ENCODE data around the gene TEP1.
A peak's percentile ranks its signal among the peaks of the same experiment; 100 is the strongest.
"Not testable (repeated sequence)": the region's sequence is repeated elsewhere in the genome, so short reads cannot be mapped to it uniquely, and the experiment has no call there.

The TEP1 gene

GRCh38 chr14:20412876-20413743 lies at the start of gene TEP1:
Gene TEP1 (minus strand): TSS chr14:20413501. CDS start chr14:20408439, 5,062 bp downstream.
- peak; percentile 73 for FAIRE-seq

DNA sequence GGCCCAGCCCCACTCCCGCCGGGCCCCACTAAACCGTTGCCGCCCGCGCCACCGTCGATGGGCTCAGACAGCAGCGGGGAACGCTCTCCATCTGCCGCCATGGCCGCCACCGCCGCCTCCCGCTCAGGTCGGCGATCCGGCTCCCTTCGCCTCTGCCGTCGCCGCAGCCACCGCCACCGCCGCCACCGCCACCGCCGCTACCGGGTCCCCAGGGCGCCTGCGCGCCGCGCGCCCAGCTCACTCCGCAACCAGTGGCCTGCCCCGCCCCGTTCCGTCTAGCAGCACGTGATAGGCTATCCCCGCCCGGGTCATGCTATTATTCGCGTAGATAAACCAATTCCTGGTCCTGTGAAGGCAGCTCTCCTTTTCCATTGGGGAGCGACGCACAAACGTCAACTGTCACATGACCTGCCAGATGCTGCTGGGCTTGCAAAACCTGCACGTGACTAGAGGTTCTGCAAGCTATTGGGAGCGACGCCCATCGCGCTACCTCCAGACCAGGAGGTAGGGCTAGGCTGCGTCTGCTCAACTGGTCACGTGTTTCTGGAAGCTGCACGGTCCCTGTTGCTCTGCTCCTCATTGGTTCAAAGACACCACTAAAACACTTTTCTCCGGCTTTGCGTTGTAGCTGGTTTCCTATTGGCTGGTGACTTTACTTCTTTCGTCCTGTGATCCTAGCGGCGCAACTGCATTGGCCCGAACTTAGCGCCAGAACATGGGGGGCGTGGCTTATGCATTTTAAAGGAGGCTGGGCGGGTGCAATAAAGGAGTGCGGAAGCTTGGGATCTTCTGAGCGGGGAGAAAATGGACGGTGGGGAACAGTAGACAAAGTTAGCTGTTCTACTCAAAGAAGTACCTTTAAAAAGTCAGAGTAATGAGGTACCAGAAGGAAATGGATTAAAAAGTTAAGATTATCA lies 48.2 kb upstream of the TEP1 start, which contains the start of gene PIP4P1:
Gene PIP4P1, minus strand, starts transcription at position 210 of the 917 bp plus-strand sequence. Its CDS starts 109 bp downstream, at position 101.
- peak; percentile 100 for FAIRE-seq

More at GRCh38 chr14:20412876-20413743, at the start of gene TEP1:
- DNase-seq (ENCODE audit: extremely low spot score, insufficient read length, low read depth): peak; percentile 42

GRCh38 chr14:20460458-20461224 lies 47.3 kb upstream of the TEP1 start:
- DNase-seq (ENCODE audit: extremely low spot score, insufficient read length, low read depth): no peak
- FAIRE-seq: peak; percentile 54

More for the DNA sequence above, 48.2 kb upstream of the TEP1 start, which contains the start of gene PIP4P1:
- DNase-seq (ENCODE audit: extremely low spot score, insufficient read length, low read depth): peak; percentile 77

DNA sequence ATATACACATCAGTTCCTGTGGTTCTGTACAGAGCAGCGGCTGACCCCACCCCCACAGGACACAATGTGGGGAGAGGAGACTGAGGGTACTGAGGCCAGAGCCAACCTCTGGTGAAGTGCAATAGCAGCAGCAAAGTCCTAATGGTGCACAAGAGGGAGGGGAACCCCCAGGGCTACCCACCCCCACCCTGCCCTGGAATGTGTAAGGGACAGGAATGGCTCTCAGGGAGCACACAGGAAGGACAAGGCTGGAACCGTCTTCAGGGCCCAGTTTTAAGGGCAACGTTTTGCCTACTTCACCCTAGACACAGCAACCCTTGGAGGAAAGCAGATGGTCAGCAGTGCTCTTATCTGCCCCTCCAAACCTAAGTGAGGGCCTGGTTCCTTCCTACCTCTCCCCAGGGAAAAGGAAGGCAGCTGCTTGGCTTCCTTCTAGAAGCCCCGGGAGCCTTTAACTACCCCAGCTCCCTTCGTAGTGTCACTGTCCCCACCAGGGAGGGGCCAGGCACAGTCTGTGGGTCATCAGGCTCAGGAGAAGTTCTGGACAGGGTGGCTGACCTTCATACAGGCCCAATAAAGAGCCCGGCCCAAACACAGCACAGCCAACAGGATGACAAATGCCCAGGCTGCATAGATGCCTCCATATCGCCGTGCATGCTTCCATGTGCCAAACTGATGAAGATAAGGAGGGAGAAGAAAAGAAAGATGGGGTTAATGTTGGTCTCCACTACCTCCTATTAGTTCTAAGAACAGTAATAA lies 44.9 kb upstream of the TEP1 start:
- FAIRE-seq (no peak), DNase-seq (ENCODE audit: extremely low spot score, insufficient read length, low read depth) (no peak)

GRCh38 chr14:20456971-20457370 lies 43.7 kb upstream of the TEP1 start:
- DNase-seq (ENCODE audit: extremely low spot score, insufficient read length, low read depth) (no peak), FAIRE-seq (no peak)

DNA sequence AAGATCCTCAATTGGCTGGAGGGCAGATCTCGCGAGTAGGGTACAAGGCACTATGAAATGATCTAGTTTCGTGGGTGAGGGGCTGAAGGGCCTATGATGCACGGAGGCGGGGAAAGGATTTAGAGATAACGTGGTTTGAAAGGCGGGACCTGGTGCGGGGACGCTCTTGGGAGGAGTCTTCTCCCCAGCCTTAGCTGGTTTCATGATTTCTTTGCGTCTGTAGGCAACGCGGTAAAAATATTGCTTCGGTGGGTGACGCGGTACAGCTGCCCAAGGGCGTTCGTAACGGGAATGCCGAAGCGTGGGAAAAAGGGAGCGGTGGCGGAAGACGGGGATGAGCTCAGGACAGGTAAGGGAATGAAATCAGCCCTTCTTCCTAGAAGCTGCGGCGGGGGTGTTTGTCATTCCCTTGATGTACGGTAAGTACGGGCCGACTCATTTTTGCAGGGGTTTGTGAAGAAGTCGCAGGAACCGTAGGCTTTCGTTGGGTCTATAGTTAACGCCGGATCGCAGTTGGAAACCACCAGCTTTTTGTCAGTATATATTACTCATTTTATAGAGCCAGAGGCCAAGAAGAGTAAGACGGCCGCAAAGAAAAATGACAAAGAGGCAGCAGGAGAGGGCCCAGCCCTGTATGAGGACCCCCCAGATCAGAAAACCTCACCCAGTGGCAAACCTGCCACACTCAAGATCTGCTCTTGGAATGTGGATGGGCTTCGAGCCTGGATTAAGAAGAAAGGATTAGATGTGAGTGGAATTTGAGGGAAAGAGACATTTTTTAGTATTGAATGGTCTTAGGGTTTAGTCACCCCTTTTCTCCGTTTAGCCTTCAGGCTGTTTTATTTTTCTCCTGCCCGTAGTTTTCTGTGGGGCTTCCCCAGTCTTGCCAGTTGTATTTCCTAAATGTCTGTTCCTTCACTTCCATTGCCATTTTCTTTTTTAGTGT lies 42.3 kb upstream of the TEP1 start:
- DNase-seq (ENCODE audit: extremely low spot score, insufficient read length, low read depth): no peak

GRCh38 chr14:20454516-20455354 lies 41.4 kb upstream of the TEP1 start, which contains the start of the genes APEX1 and OSGEP:
Gene APEX1 (plus strand): TSS chr14:20455226. CDS start chr14:20455646, 420 bp downstream.
Gene OSGEP (minus strand): TSS chr14:20454812. CDS start chr14:20454683, 129 bp downstream.
- FAIRE-seq (peak; percentile 100), DNase-seq (ENCODE audit: extremely low spot score, insufficient read length, low read depth) (peak; percentile 90)

More for the DNA sequence above, 42.3 kb upstream of the TEP1 start:
- no peak for FAIRE-seq

DNA sequence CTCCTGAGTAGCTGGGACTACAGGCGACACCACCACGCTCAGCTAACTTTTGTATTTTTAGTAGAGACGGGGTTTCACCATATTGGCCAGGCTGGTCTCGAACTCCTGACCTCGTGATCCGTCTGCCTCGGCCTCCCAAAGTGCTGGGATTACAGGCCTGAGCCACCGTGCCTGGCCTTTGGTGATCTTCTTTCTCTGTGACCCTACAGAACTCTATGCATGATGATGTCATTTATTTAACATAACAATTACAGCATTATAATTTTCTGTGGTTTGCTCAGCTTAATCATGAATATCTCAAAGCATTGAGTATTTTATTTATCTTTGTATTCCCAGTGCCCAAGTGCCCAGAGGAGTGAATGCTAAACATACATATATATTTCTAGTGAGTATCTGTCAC lies 39.5 kb upstream of the TEP1 start:
- not testable (repeated sequence) for DNase-seq (ENCODE audit: extremely low spot score, insufficient read length, low read depth); FAIRE-seq

GRCh38 chr14:20446889-20447288 lies 33.6 kb upstream of the TEP1 start:
- no peak for FAIRE-seq

GRCh38 chr14:20443650-20444049 lies 30.3 kb upstream of the TEP1 start:
- DNase-seq (ENCODE audit: extremely low spot score, insufficient read length, low read depth); FAIRE-seq: not testable (repeated sequence)

More at GRCh38 chr14:20446889-20447288, 33.6 kb upstream of the TEP1 start:
- no peak for DNase-seq (ENCODE audit: extremely low spot score, insufficient read length, low read depth)

DNA sequence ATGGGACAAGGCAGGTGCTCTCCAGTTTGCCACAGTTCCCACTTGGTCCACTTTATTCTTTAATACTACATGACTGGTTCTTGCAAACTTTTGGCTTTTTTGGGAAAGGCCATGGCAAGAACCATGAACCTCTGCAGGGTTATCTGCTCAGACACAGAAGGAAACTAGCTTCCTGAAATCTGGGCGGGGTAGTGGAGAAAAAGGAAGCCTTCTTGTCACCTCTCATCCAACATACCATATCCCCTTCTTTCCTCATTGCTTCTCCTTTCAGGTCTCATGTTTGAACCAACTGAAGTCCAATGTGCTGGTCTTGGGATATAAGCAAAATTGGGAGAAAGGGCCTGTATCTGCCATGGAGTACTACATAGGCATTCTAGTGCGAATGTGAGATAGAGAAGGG lies 28.2 kb upstream of the TEP1 start:
- DNase-seq (ENCODE audit: extremely low spot score, insufficient read length, low read depth): no peak

GRCh38 chr14:20440882-20441281 lies 27.6 kb upstream of the TEP1 start:
- FAIRE-seq (peak; percentile 5), DNase-seq (ENCODE audit: extremely low spot score, insufficient read length, low read depth) (no peak)

More for the DNA sequence above, 28.2 kb upstream of the TEP1 start:
- no peak for FAIRE-seq

GRCh38 chr14:20440465-20440864 lies 27.2 kb upstream of the TEP1 start:
- DNase-seq (ENCODE audit: extremely low spot score, insufficient read length, low read depth) (no peak), FAIRE-seq (no peak)

- DNase-seq (ENCODE audit: extremely low spot score, insufficient read length, low read depth) (no peak), FAIRE-seq (peak; percentile 53)
These were observed 25.4 kb upstream of the TEP1 start for GRCh38 chr14:20438664-20439063.

DNA sequence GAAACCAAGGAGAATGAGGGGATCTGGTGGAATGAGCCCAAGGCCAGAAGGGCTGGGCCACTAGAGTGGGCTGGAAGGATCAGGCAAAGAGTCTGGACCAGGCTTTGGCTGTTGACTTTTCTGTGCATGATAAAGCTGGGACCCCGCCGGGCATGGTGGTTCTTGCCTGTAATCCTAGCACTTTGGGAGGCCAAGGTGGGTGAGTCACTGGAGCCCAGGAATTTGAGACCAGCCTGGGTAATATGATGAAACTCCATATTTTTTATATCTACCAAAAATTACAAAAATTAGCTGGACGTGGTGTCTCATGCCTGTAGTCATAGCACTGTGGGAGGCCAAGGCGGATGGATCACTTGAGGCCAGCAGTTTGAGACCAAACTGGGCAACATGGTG lies 23.1 kb upstream of the TEP1 start:
- DNase-seq (ENCODE audit: extremely low spot score, insufficient read length, low read depth) (no peak), FAIRE-seq (no peak)

DNA sequence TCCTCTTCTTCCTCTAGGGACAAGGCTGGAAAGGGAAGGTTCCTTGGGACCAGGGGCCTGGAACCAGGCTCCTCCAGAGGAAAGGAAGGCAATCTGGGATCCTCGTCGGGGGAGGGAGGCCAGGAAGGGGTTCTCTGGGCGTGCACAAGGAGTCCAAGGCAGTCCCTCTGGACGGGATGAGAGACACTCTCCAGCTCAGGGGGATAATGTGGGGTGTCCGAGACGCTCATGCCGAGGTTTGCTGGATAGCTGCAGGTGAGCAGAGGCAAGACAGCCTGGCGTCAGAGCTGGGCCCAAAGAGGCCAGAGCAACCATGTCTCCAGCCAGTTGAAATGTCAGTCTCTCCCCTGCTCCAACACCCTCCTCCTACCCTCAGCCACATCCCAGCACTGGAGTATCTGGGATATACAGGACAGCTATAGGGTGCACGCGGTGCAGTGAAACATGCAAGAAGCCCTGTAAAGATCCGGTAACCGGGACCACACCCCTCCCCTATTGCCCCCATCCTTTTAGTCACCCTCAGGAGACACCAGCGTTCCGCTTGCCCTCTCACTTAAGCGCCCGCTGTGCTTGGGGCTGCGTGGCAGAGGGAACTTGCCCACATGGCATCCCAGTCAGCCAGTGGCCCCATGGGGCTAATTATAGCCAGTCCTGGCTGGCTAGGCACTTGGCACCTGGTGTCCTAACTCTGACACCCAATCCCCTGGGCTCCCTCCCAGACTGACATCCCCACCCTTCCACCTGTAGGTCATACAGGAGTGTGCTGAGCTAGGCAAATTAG lies 22.5 kb upstream of the TEP1 start, which contains the start of gene KLHL33:
Gene KLHL33, minus strand, starts transcription at position 585 of the 781 bp plus-strand sequence. Its CDS starts 355 bp downstream, at position 230.
- DNase-seq (ENCODE audit: extremely low spot score, insufficient read length, low read depth): no peak

More for the DNA sequence above, 22.5 kb upstream of the TEP1 start, which contains the start of gene KLHL33:
- FAIRE-seq: no peak
